AG04449 (cell line): Measurements from ENCODE around the gene TFDP2.

ENCODE experiments used
- CTCF ChIA-PET: fragments of 350-600 bp; formaldehyde crosslinking; extraction: SDS; loops from one replicate; lab custom pipeline; 2021; ENCODE audit warnings: antibody characterized with exemption; lab: Yijun Ruan, JAX
- POLR2A ChIA-PET: fragments of 400-600, 350-600 bp; formaldehyde crosslinking; extraction: SDS; loops from one replicate; lab custom pipeline; 2020; ENCODE audit warnings: antibody characterized with exemption, inconsistent platforms; lab: Yijun Ruan, JAX
- DNase-seq: peaks from one replicate; pipeline ENCODE4 v3.0.0-alpha.2; 2010; ENCODE audit warnings: low read depth, low spot score
- H3K4me3 ChIP-seq: 2 replicates; pipeline ENCODE4 v1.5.1; 2011; ENCODE audit warnings: low read depth, mild to moderate bottlenecking, control low read depth, low read length
- TF ChIP-seq, protein P1 (sequence below): IDR thresholded peaks from one replicate; pipeline ENCODE4 v1.5.1; 2011; ENCODE audit warnings: mild to moderate bottlenecking, moderate library complexity, low read length, control low read depth, inconsistent platforms; ENCODE audit not compliant: insufficient read depth; ENCODE audit errors: missing control alignments

The TFDP2 gene, protein sequence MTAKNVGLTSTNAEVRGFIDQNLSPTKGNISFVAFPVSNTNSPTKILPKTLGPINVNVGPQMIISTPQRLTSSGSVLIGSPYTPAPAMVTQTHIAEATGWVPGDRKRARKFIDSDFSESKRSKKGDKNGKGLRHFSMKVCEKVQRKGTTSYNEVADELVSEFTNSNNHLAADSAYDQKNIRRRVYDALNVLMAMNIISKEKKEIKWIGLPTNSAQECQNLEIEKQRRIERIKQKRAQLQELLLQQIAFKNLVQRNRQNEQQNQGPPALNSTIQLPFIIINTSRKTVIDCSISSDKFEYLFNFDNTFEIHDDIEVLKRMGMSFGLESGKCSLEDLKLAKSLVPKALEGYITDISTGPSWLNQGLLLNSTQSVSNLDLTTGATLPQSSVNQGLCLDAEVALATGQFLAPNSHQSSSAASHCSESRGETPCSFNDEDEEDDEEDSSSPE

DNA sequence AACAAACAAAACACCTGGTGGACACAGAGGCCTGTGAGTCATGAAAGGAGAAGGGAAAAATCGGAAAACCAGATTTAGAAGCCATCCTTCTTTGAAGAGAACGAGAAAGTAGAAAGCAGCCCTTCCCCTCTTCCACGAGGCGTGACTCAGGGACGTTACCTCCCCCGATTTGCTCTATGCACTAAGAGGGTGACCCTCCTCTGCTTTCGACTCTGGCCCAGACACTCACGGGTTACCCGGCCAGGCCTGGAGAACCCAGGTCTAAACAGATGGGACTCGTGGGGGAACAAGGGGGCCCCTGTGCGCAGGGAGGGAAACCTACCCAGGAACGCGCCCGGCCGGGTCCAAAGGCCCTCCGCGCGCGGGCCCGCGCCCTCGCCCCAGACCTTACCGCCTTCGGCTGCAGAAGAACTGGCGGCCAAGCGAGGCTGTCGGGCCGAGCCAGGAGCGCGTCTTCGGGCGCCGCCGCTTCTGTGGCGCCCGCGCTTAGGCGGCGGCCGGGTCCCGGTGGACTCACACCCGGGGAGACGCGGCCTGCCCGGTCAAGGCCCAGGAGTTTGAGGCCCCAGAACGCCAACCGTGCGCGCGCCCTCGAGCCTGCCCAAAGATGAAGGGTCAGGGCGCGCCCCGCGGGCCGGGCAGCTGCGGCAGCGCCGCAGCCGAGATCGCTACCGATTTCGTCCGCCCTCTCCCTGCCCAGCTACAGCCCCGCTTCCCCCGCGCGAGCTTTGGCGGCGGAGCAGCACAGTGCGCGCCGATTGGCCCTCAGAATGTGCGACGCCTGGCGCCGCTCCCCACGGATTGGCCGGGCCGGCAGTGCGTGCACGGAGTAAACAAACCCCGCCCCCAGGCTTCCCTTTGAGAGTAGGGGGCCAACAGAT, at the start of gene TFDP2:
TFDP2 (minus strand) TSS at position 753 of the 881 bp plus-strand sequence. CDS start 47,795 bp downstream, outside the sequence.
- DNase-seq, result no peak
- ChIA-PET POLR2A (no interaction called here), CTCF (interaction anchor here (0.6 to 1.2 kb wide), 3 partner anchors 22 to 131 kb away, joined by 3 to 5 read pairs (median 3); no protein-coding TSS in a partner anchor)
- peak within 1 kb of the TSS; percentile 70 for H3K4me3 ChIP-seq
- TF ChIP-seq, protein P1, sequence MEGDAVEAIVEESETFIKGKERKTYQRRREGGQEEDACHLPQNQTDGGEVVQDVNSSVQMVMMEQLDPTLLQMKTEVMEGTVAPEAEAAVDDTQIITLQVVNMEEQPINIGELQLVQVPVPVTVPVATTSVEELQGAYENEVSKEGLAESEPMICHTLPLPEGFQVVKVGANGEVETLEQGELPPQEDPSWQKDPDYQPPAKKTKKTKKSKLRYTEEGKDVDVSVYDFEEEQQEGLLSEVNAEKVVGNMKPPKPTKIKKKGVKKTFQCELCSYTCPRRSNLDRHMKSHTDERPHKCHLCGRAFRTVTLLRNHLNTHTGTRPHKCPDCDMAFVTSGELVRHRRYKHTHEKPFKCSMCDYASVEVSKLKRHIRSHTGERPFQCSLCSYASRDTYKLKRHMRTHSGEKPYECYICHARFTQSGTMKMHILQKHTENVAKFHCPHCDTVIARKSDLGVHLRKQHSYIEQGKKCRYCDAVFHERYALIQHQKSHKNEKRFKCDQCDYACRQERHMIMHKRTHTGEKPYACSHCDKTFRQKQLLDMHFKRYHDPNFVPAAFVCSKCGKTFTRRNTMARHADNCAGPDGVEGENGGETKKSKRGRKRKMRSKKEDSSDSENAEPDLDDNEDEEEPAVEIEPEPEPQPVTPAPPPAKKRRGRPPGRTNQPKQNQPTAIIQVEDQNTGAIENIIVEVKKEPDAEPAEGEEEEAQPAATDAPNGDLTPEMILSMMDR, result no peak

DNA sequence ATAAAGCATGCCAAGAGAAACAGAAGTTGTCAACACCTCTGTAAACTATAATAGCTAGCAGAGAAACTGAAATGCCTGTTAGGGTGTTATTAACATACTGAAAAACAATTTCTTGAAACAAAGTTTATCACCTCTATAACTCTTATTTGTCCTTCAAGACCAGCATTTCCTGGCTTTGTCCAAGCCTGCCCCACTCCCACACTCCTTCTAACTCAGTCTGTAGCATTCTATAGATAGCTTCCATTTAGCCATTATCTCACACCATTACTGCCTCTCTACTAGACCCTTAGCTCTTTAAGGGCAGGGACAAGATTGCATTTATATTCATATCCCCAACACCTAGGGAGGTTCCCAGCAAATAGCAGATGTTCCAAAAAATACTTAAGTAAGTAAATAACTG, 39.5 kb upstream of the TFDP2 start:
- no peak overlapping the region for H3K4me3 ChIP-seq
- POLR2A ChIA-PET, result no interaction called here
- CTCF ChIA-PET, result interaction anchor here (1.2 kb wide), 1 partner anchor 17 kb away, joined by 4 read pairs; no protein-coding TSS in a partner anchor
- TF ChIP-seq, protein P1, result no peak
- no peak for DNase-seq

DNA sequence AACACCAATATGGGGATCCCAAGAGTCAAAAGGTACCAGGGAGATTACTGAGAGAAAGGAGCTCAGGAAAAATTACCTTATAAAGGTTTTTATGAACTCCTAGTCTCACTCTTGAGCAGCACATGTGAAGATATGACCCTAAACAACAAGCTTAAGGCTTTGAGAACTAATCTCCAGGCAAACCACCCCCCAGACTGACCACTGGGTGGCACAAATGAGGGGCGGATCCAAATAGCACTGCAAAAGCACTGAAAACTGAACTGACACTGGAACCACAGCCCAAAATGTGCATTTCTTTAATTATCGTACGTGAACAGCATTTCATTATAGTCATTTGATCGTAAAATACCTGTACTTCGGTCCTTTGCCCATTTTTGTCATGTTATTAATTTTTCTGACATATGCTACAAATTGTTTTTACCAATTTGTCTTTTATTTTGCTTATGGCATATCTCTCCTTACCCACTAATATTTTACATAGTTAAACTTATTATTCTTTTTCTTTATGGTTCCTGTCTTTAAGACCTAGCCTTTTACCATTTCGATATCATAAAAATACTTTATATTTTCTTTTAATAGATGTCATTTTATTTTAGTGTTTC, 31.5 kb upstream of the TFDP2 start:
- CTCF ChIA-PET, result interaction anchor here (0.7 to 5.5 kb wide), 10 partner anchors 9 to 99 kb away, joined by 3 to 98 read pairs (median 4); no protein-coding TSS in a partner anchor
- TF ChIP-seq, protein P1, result peak; percentile 56

DNA sequence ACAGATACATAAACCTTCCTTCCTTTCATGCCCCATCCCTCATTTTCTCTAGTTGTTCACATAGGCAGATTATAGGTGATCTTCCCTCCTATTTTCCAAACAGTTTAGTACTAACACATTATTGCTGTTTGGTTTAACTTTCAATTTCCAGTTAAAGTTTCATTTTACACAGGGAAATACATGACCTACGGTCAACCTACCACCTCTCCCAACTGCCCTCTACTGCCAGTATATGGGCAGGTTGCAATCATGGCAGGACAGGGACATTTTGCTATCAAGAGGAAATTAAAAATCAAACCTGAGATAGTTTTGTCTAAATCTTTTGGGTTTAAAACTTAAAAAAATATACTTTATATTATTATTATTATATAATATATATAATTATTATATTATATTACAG, 26.1 kb upstream of the TFDP2 start:
- no peak overlapping the region for H3K4me3 ChIP-seq
- ChIA-PET POLR2A (no interaction called here), CTCF (interaction anchor here (1.3 to 1.6 kb wide), 2 partner anchors 25 to 105 kb away, joined by 4 to 8 read pairs; no protein-coding TSS in a partner anchor)
- TF ChIP-seq, protein P1, result no peak
- no peak for DNase-seq

More for the DNA sequence above, 31.5 kb upstream of the TFDP2 start:
- no peak overlapping the region for H3K4me3 ChIP-seq
- no peak for DNase-seq
- POLR2A ChIA-PET, result interaction anchor here (0.6 kb wide), 1 partner anchor 37 kb away, joined by 6 read pairs; no protein-coding TSS in a partner anchor

DNA sequence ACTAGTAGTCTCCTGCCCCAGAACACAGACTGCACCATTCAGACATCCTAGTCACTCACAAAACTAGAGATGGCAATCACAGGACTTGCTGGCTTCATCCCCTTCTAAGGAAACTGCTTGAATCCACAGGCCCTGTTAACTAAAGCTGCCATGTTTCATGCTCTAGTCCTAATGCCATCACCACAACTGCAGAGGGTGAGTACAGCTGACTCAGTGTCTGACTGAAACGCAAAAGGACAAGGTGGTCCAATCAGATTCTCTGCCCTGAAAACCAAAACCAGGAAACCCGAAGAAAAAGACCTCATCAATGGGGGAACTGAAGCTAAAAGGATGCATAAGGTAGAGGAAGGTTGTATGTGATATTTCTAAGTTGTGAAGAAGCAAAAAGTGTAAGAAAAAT, 25.2 kb upstream of the TFDP2 start:
- DNase-seq, result no peak
- TF ChIP-seq, protein P1, result no peak
- CTCF ChIA-PET, result interaction anchor here (1.3 to 1.6 kb wide), 2 partner anchors 24 to 105 kb away, joined by 4 to 8 read pairs; no protein-coding TSS in a partner anchor
- no peak overlapping the region for H3K4me3 ChIP-seq
- POLR2A ChIA-PET, result no interaction called here
